Fibroblast of lung (primary cell): ENCODE measurements around the gene ULK3.

ENCODE experiments used
- CTCF ChIP-seq, 2 donors: IDR thresholded peaks in 1 of 2; conservative IDR thresholded peaks in 1 of 2; 1 replicate in 1 of 2; 2 replicates in 1 of 2; pipeline ENCODE4 v1.5.1; 2011 to 2012; ENCODE audit warnings: low read length in 2 of 2, control low read depth in 1 of 2, inconsistent platforms in 1 of 2, low read depth in 1 of 2, mild to moderate bottlenecking in 1 of 2
- EZH2 ChIP-seq: IDR thresholded peaks from 2 replicates; pipeline ENCODE4 v1.5.1; 2012; ENCODE audit warnings: low read length, control low read depth, mild to moderate bottlenecking; ENCODE audit errors: missing control alignments

GRCh38 chr15:74866090-74866489 lies 23.1 kb upstream of the ULK3 start:
- TF ChIP-seq CTCF (conservative IDR thresholded peaks at IDR 0.05 in 1 of 2, IDR thresholded peaks at IDR 0.05 in 1 of 2; ENCODE audit: low read depth in 1 of 2, low read length in 2 of 2): no peak
- no peak for TF ChIP-seq EZH2
